Mesenchymal stem cell (in vitro differentiated cells and primary cell): ENCODE measurements around the gene NDST1.

Source experiments
- DNase-seq: peaks from one replicate; pipeline ENCODE4 v3.0.0-alpha.2; 2013
- H2AFZ ChIP-seq: one replicate; pipeline ENCODE4 v1.6.1; 2013; ENCODE audit warnings: low read depth, mild to moderate bottlenecking, control low read depth, inconsistent platforms, low read length, moderate library complexity
- H2AK5ac ChIP-seq: 2 replicates; pipeline ENCODE4 v1.6.1; 2013; ENCODE audit warnings: low read length, moderate library complexity, mild to moderate bottlenecking, inconsistent platforms; ENCODE audit not compliant: severe bottlenecking
- H2BK120ac ChIP-seq: one replicate; pipeline ENCODE4 v1.6.1; 2013; ENCODE audit warnings: low read depth, mild to moderate bottlenecking, inconsistent platforms, low read length, moderate library complexity
- H2BK12ac ChIP-seq, 2 experiments: one replicate each; pipeline ENCODE4 v1.6.1; 2013; ENCODE audit warnings: inconsistent platforms in 2 of 2, low read length in 2 of 2, mild to moderate bottlenecking in 2 of 2, moderate library complexity in 2 of 2, control low read depth in 1 of 2
- H2BK15ac ChIP-seq: one replicate; pipeline ENCODE4 v1.6.1; 2013; ENCODE audit warnings: mild to moderate bottlenecking, low read depth, inconsistent platforms; ENCODE audit not compliant: poor library complexity, severe bottlenecking
- H2BK5ac ChIP-seq: 2 replicates; pipeline ENCODE4 v1.6.1; 2013; ENCODE audit warnings: low read depth, mild to moderate bottlenecking, low read length, control low read depth, inconsistent platforms; ENCODE audit not compliant: poor library complexity, severe bottlenecking
- H3K14ac ChIP-seq, 2 experiments: one replicate each; pipeline ENCODE4 v1.6.1; 2013; ENCODE audit warnings: inconsistent platforms in 2 of 2, low read length in 2 of 2, control low read depth in 1 of 2, mild to moderate bottlenecking in 1 of 2, moderate library complexity in 1 of 2
- H3K18ac ChIP-seq, 2 experiments: one replicate each; pipeline ENCODE4 v1.6.1; 2013; ENCODE audit warnings: inconsistent platforms in 2 of 2, low read length in 2 of 2, control low read depth in 1 of 2, low read depth in 1 of 2, mild to moderate bottlenecking in 1 of 2
- H3K23ac ChIP-seq, 2 experiments: one replicate each; pipeline ENCODE4 v1.6.1; 2013; ENCODE audit warnings: inconsistent platforms in 2 of 2, low read length in 2 of 2, mild to moderate bottlenecking in 2 of 2, moderate library complexity in 2 of 2, control low read depth in 1 of 2
- H3K27ac ChIP-seq: 2 replicates; pipeline ENCODE4 v1.5.1; 2013; ENCODE audit warnings: mild to moderate bottlenecking, moderate library complexity, low read length, control low read depth, inconsistent platforms; ENCODE audit not compliant: poor library complexity, severe bottlenecking
- H3K27me3 ChIP-seq, 2 experiments: 2 replicates each; pipeline versions ENCODE4 v1.6.1 to v1.7.0; 2013; ENCODE audit warnings: low read length in 2 of 2, mild to moderate bottlenecking in 2 of 2, moderate library complexity in 2 of 2, control low read depth in 1 of 2, inconsistent platforms in 1 of 2; ENCODE audit not compliant: control insufficient read depth in 1 of 2, insufficient read depth in 1 of 2
- H3K36me3 ChIP-seq, 2 experiments: 2 replicates each; pipeline versions ENCODE4 v1.6.1 to v1.7.0; 2013; ENCODE audit warnings: low read length in 2 of 2, control low read depth in 1 of 2, inconsistent platforms in 1 of 2, low read depth in 1 of 2, mild to moderate bottlenecking in 1 of 2; ENCODE audit not compliant: insufficient read depth in 2 of 2, control insufficient read depth in 1 of 2
- H3K4ac ChIP-seq, 2 experiments: one replicate each; pipeline ENCODE4 v1.6.1; 2013; ENCODE audit warnings: inconsistent platforms in 2 of 2, low read length in 2 of 2, mild to moderate bottlenecking in 2 of 2, moderate library complexity in 2 of 2, control low read depth in 1 of 2, low read depth in 1 of 2
- H3K4me1 ChIP-seq: 2 replicates; pipeline ENCODE4 v1.6.1; 2013; ENCODE audit warnings: low read depth, low read length, control low read depth; ENCODE audit not compliant: control insufficient read depth, insufficient read depth
- H3K4me2 ChIP-seq: 2 replicates; pipeline ENCODE4 v1.6.1; 2013; ENCODE audit warnings: low read length, mild to moderate bottlenecking, inconsistent platforms; ENCODE audit not compliant: poor library complexity, severe bottlenecking
- H3K4me3 ChIP-seq, 2 experiments: 2 replicates each; pipeline versions ENCODE4 v1.5.1 to v1.7.0; 2013; ENCODE audit warnings: low read length in 2 of 2, mild to moderate bottlenecking in 2 of 2, control low read depth in 1 of 2, low read depth in 1 of 2; ENCODE audit not compliant: insufficient read depth in 1 of 2
- H3K79me1 ChIP-seq: replicated peaks from 2 replicates; pipeline ENCODE4 v1.6.1; 2013; ENCODE audit warnings: mild to moderate bottlenecking, control low read depth, low read length, inconsistent platforms; ENCODE audit not compliant: poor library complexity, severe bottlenecking
- H3K9ac ChIP-seq: 2 replicates; pipeline ENCODE4 v1.7.0; 2013; ENCODE audit warnings: mild to moderate bottlenecking, low read length, moderate library complexity
- H3K9me3 ChIP-seq: 2 replicates; pipeline ENCODE4 v1.7.0; 2013; ENCODE audit warnings: mild to moderate bottlenecking, low read length; ENCODE audit not compliant: control insufficient read depth
- H4K8ac ChIP-seq: one replicate; pipeline ENCODE4 v1.6.1; 2013; ENCODE audit warnings: inconsistent platforms, mild to moderate bottlenecking, low read length, moderate library complexity
- H4K91ac ChIP-seq: one replicate; pipeline ENCODE4 v1.6.1; 2013; ENCODE audit warnings: mild to moderate bottlenecking, low read length, inconsistent platforms
- WGBS: methylation state at CpG from one replicate; pipeline ENCODE4 v1.1.7; 2013; ENCODE audit warnings: mixed read lengths; 5-methylcytosine and 5-hydroxymethylcytosine counted together

The NDST1 gene

GRCh38 chr5:150513375-150514309 lies 5.7 kb downstream of the NDST1 start:
- no peak for DNase-seq
- Histone ChIP-seq H3K18ac (no peak overlapping the region), H3K36me3 (peaks cover 0 to 25% of the 10 kb centered on the region in 2 experiments), H4K91ac (no peak overlapping the region), H3K4me2 (no peak overlapping the region), H3K4me1 (peaks cover 64% of the 10 kb centered on the region), H3K4ac (no peak overlapping the region), H3K23ac (no peak overlapping the region), H3K4me3 (no peak overlapping the region), H2BK120ac (no peak overlapping the region), H3K27ac (no peak overlapping the region), H4K8ac (no peak overlapping the region), H2BK12ac (no peak overlapping the region), H3K9ac (no peak overlapping the region), H2AFZ (no peak overlapping the region), H2BK5ac (no peak overlapping the region), H3K9me3 (no peaks in the 10 kb centered on the region), H2BK15ac (no peak overlapping the region), H3K14ac (no peak overlapping the region), H2AK5ac (no peak overlapping the region), H3K27me3 (no peaks in the 10 kb centered on the region), H3K79me1 (no peaks in the 10 kb centered on the region)
- 96% methylated on average over 15 of the region's 15 CpGs for WGBS

DNA sequence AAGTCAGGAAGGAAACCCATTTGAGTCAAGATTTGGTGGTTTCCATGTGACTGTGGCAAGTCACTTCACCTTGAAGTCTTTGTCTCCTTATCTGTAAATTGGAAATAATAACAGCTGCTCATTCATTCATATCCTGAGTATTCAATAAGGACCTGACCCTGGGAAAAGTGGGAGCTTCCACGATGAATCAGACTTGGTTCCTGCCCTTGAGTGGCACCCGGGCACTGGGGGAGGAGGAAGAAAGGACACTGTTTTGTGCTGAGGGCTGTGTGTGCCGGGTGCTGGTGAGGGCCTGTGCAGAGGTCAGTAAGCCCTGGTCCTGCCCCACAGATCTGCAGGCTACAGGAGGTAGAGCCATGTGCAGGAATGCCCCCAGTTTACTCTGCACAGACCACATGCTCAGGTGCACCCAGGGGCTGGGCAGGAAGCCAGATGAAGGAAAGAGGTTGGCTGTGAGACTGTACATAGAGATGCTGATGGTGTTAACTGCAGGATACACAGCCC lies 6.8 kb downstream of the NDST1 start:
- no peak overlapping the region for H3K4ac ChIP-seq
- H3K36me3 ChIP-seq: peaks cover 5 to 22% of the 10 kb centered on the region in 2 experiments
- H3K9ac ChIP-seq: peak overlapping the region; percentile 74
- no peak overlapping the region for H3K14ac ChIP-seq
- DNase-seq: peak; percentile 64
- peak overlapping the region; percentile 18 for H4K91ac ChIP-seq
- peak overlapping the region; percentile 21 for H2AK5ac ChIP-seq
- peaks cover 60% of the 10 kb centered on the region for H3K4me1 ChIP-seq
- H3K23ac ChIP-seq: no peak overlapping the region
- no peaks in the 10 kb centered on the region for H3K27me3 ChIP-seq
- H2BK120ac ChIP-seq: no peak overlapping the region
- peak overlapping the region in 1 of 2 experiments; percentile 25 for H3K4me3 ChIP-seq
- H3K79me1 ChIP-seq: no peaks in the 10 kb centered on the region
- H3K27ac ChIP-seq: peak overlapping the region; percentile 54
- no peak overlapping the region for H2AFZ ChIP-seq
- H2BK5ac ChIP-seq: no peak overlapping the region
- peak overlapping the region in 1 of 2 experiments; percentile 16 for H2BK12ac ChIP-seq
- no peak overlapping the region for H4K8ac ChIP-seq
- H3K9me3 ChIP-seq: no peaks in the 10 kb centered on the region
- H3K4me2 ChIP-seq: no peak overlapping the region
- H3K18ac ChIP-seq: no peak overlapping the region
- WGBS: 9% methylated on average over 3 of the region's 3 CpGs
- H2BK15ac ChIP-seq: no peak overlapping the region

GRCh38 chr5:150515446-150515845 lies 7.5 kb downstream of the NDST1 start:
- Histone ChIP-seq H4K8ac (peak overlapping the region; percentile 61), H3K18ac (peak overlapping the region in 1 of 2 experiments; percentile 0), H4K91ac (peak overlapping the region; percentile 72), H2BK5ac (peak overlapping the region; percentile 4), H3K4ac (peak overlapping the region in 1 of 2 experiments; percentile 43), H3K23ac (no peak overlapping the region), H3K79me1 (no peaks in the 10 kb centered on the region), H3K27me3 (no peaks in the 10 kb centered on the region), H3K9ac (peak overlapping the region; percentile 74), H2AK5ac (peak overlapping the region; percentile 3), H3K14ac (no peak overlapping the region), H3K27ac (peak overlapping the region; percentile 54), H3K9me3 (no peaks in the 10 kb centered on the region), H2AFZ (no peak overlapping the region), H2BK15ac (peak overlapping the region; percentile 44), H2BK120ac (peak overlapping the region; percentile 66), H2BK12ac (peak overlapping the region in 1 of 2 experiments; percentile 19), H3K4me1 (peaks cover 57% of the 10 kb centered on the region), H3K4me3 (no peak overlapping the region), H3K4me2 (no peak overlapping the region), H3K36me3 (peaks cover 12 to 23% of the 10 kb centered on the region in 2 experiments)
- WGBS: 24% methylated on average over 6 of the region's 6 CpGs
- DNase-seq: peak; percentile 78

DNA sequence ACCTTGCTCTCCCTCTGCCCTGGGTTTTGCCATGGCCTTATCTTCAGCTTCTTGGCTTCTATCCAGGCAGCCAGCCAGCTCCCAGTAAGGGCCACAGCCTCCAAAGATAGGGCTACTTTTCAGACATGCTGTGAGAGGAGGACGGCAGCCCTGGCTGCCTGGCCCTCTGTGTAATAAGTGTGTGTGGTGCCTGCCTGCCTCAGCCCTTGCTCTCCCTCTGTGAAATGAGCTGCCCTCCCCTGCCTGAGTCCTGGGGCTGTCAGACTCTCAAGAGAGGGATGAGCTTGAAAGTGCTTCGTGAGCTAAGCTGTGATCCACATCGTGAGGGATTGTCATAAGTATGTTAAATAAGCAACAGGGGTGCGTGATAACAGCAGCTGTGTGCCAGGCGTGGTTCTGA lies 8.1 kb downstream of the NDST1 start:
- peak overlapping the region in 1 of 2 experiments; percentile 5 for H3K4me3 ChIP-seq
- H2BK5ac ChIP-seq: peak overlapping the region; percentile 4
- peak overlapping the region; percentile 54 for H3K27ac ChIP-seq
- H3K23ac ChIP-seq: no peak overlapping the region
- H2AK5ac ChIP-seq: peak overlapping the region; percentile 28
- H3K4me2 ChIP-seq: no peak overlapping the region
- peak; percentile 84 for DNase-seq
- WGBS: 26% methylated on average over 5 of the region's 5 CpGs
- H4K8ac ChIP-seq: no peak overlapping the region
- peak overlapping the region; percentile 0 to 68 for H3K18ac ChIP-seq
- peak overlapping the region; percentile 1 to 21 for H2BK12ac ChIP-seq
- H3K9me3 ChIP-seq: no peaks in the 10 kb centered on the region
- peaks cover 59% of the 10 kb centered on the region for H3K4me1 ChIP-seq
- no peak overlapping the region for H2AFZ ChIP-seq
- H3K27me3 ChIP-seq: no peaks in the 10 kb centered on the region
- H3K36me3 ChIP-seq: peaks cover 14 to 28% of the 10 kb centered on the region in 2 experiments
- no peak overlapping the region for H4K91ac ChIP-seq
- no peak overlapping the region for H3K14ac ChIP-seq
- no peaks in the 10 kb centered on the region for H3K79me1 ChIP-seq
- H2BK15ac ChIP-seq: peak overlapping the region; percentile 44
- H3K9ac ChIP-seq: peak overlapping the region; percentile 74
- H3K4ac ChIP-seq: no peak overlapping the region
- H2BK120ac ChIP-seq: no peak overlapping the region
